NCI-H345 (cell line): Measurements from ENCODE around the gene MOSMO.

Experiments used
- DNase-seq: peaks from one replicate; lab custom pipeline; 2025; lab: John Stamatoyannopoulos, UW

The MOSMO gene

GRCh38 chr16:22050963-22051362 lies 43.1 kb downstream of the MOSMO start:
- DNase-seq: no peak

GRCh38 chr16:22052980-22053379 lies 45.1 kb downstream of the MOSMO start:
- DNase-seq: no peak

GRCh38 chr16:22053921-22054341 lies 46.0 kb downstream of the MOSMO start:
- DNase-seq: no peak

GRCh38 chr16:22054847-22055590 lies 47.1 kb downstream of the MOSMO start:
- DNase-seq: no peak

- DNase-seq: no peak
Observed at GRCh38 chr16:22055881-22056280, 48.0 kb downstream of the MOSMO start.

- DNase-seq: no peak
Observed at GRCh38 chr16:22063888-22064467, 56.1 kb downstream of the MOSMO start.

- no peak for DNase-seq
Observed at GRCh38 chr16:22065252-22065651, 57.3 kb downstream of the MOSMO start.

- DNase-seq: no peak
Observed at GRCh38 chr16:22070361-22071330, 62.7 kb downstream of the MOSMO start.

- DNase-seq: no peak
Observed at GRCh38 chr16:22071331-22071910, 63.5 kb downstream of the MOSMO start.

- DNase-seq: no peak
Observed at GRCh38 chr16:22073350-22073749, 65.4 kb downstream of the MOSMO start.

- no peak for DNase-seq
Observed at GRCh38 chr16:22075043-22075757, 67.3 kb downstream of the MOSMO start.

- DNase-seq: no peak
Observed at GRCh38 chr16:22075776-22076175, 67.9 kb downstream of the MOSMO start.

- DNase-seq: peak; percentile 47
Observed at GRCh38 chr16:22077700-22078313, 69.9 kb downstream of the MOSMO start.

- DNase-seq: no peak
Observed at GRCh38 chr16:22078656-22079055, 70.7 kb downstream of the MOSMO start.

- no peak for DNase-seq
Observed at GRCh38 chr16:22081050-22081449, 73.1 kb downstream of the MOSMO start.

GRCh38 chr16:22086440-22086839 lies 78.5 kb downstream of the MOSMO start:
- DNase-seq: no peak

GRCh38 chr16:22088642-22089041 lies 80.7 kb downstream of the MOSMO start:
- DNase-seq: no peak

GRCh38 chr16:22089910-22090309 lies 82.0 kb downstream of the MOSMO start:
- no peak for DNase-seq

- no peak for DNase-seq
Observed at GRCh38 chr16:22091721-22092120, 83.8 kb downstream of the MOSMO start.

- DNase-seq: peak; percentile 3
Observed at GRCh38 chr16:22092143-22092933, 84.4 kb downstream of the MOSMO start, which contains the start of gene VWA3A. Gene VWA3A (plus strand): TSS chr16:22092541. CDS start chr16:22092638, 97 bp downstream.
